ENCODE results near the gene SLC26A11. TPM values are rescaled to one million over a fixed set of nuclear protein-coding genes. Genes with fewer than 3 reads are reported as not detected.
A peak's percentile ranks its signal among the peaks of the same experiment; 100 is the strongest.

Gene SLC26A11
- 21.9 TPM for total RNA-seq

- no peaks in the 10 kb centered on the region for H3K27me3 ChIP-seq (ENCODE audit: insufficient read depth, low read length)
- H3K4me3 ChIP-seq (ENCODE audit: low read length): peak within 1 kb of the TSS; percentile 72
- H3K9me3 ChIP-seq (ENCODE audit: low read depth, low read length): no peaks in the 10 kb centered on the region
- peaks cover 18% of the 10 kb centered on the region for H3K4me1 ChIP-seq (ENCODE audit: insufficient read depth, low read length)
These were observed at the start of gene SLC26A11, which contains the start of gene SGSH for GRCh38 chr17:80220054-80220735. Gene SLC26A11, plus strand, starts transcription at chr17:80220427. Its CDS starts 1,134 bp downstream, at chr17:80221561. Gene SGSH, minus strand, starts transcription at chr17:80220333. Its CDS starts 20 bp downstream, at chr17:80220313.

GRCh38 chr17:80171681-80172080, 48.5 kb upstream of the SLC26A11 start:
- Histone ChIP-seq H3K4me3 (ENCODE audit: low read length) (no peak overlapping the region), H3K27me3 (ENCODE audit: insufficient read depth, low read length) (no peaks in the 10 kb centered on the region), H3K9me3 (ENCODE audit: low read depth, low read length) (no peaks in the 10 kb centered on the region), H3K4me1 (ENCODE audit: insufficient read depth, low read length) (no peaks in the 10 kb centered on the region)

- H3K27me3 ChIP-seq (ENCODE audit: insufficient read depth, low read length): no peaks in the 10 kb centered on the region
- H3K9me3 ChIP-seq (ENCODE audit: low read depth, low read length): no peaks in the 10 kb centered on the region
- no peaks in the 10 kb centered on the region for H3K4me1 ChIP-seq (ENCODE audit: insufficient read depth, low read length)
- no peak overlapping the region for H3K4me3 ChIP-seq (ENCODE audit: low read length)
These were observed 47.1 kb upstream of the SLC26A11 start for GRCh38 chr17:80173126-80173525.

- Histone ChIP-seq H3K4me1 (ENCODE audit: insufficient read depth, low read length) (no peaks in the 10 kb centered on the region), H3K9me3 (ENCODE audit: low read depth, low read length) (no peaks in the 10 kb centered on the region), H3K4me3 (ENCODE audit: low read length) (no peak overlapping the region), H3K27me3 (ENCODE audit: insufficient read depth, low read length) (no peaks in the 10 kb centered on the region)
These were observed 46.3 kb upstream of the SLC26A11 start for GRCh38 chr17:80173916-80174315.

GRCh38 chr17:80176757-80177156, 43.5 kb upstream of the SLC26A11 start:
- H3K27me3 ChIP-seq (ENCODE audit: insufficient read depth, low read length): no peaks in the 10 kb centered on the region
- no peaks in the 10 kb centered on the region for H3K4me1 ChIP-seq (ENCODE audit: insufficient read depth, low read length)
- H3K4me3 ChIP-seq (ENCODE audit: low read length): no peak overlapping the region
- no peaks in the 10 kb centered on the region for H3K9me3 ChIP-seq (ENCODE audit: low read depth, low read length)

- Histone ChIP-seq H3K4me1 (ENCODE audit: insufficient read depth, low read length) (no peaks in the 10 kb centered on the region), H3K27me3 (ENCODE audit: insufficient read depth, low read length) (no peaks in the 10 kb centered on the region), H3K4me3 (ENCODE audit: low read length) (no peak overlapping the region), H3K9me3 (ENCODE audit: low read depth, low read length) (no peaks in the 10 kb centered on the region)
These were observed 42.1 kb upstream of the SLC26A11 start for GRCh38 chr17:80177986-80178595.

- Histone ChIP-seq H3K4me3 (ENCODE audit: low read length) (no peak overlapping the region), H3K9me3 (ENCODE audit: low read depth, low read length) (no peaks in the 10 kb centered on the region), H3K27me3 (ENCODE audit: insufficient read depth, low read length) (no peaks in the 10 kb centered on the region), H3K4me1 (ENCODE audit: insufficient read depth, low read length) (no peaks in the 10 kb centered on the region)
These were observed 40.0 kb upstream of the SLC26A11 start for GRCh38 chr17:80180192-80180591.

GRCh38 chr17:80181431-80181830, 38.8 kb upstream of the SLC26A11 start:
- no peak overlapping the region for H3K4me3 ChIP-seq (ENCODE audit: low read length)
- H3K9me3 ChIP-seq (ENCODE audit: low read depth, low read length): no peaks in the 10 kb centered on the region
- no peaks in the 10 kb centered on the region for H3K27me3 ChIP-seq (ENCODE audit: insufficient read depth, low read length)
- no peaks in the 10 kb centered on the region for H3K4me1 ChIP-seq (ENCODE audit: insufficient read depth, low read length)

GRCh38 chr17:80182118-80182844, 37.9 kb upstream of the SLC26A11 start:
- no peak overlapping the region for H3K4me3 ChIP-seq (ENCODE audit: low read length)
- no peaks in the 10 kb centered on the region for H3K27me3 ChIP-seq (ENCODE audit: insufficient read depth, low read length)
- H3K4me1 ChIP-seq (ENCODE audit: insufficient read depth, low read length): no peaks in the 10 kb centered on the region
- no peaks in the 10 kb centered on the region for H3K9me3 ChIP-seq (ENCODE audit: low read depth, low read length)

- H3K27me3 ChIP-seq (ENCODE audit: insufficient read depth, low read length): no peaks in the 10 kb centered on the region
- no peaks in the 10 kb centered on the region for H3K4me1 ChIP-seq (ENCODE audit: insufficient read depth, low read length)
- H3K4me3 ChIP-seq (ENCODE audit: low read length): no peak overlapping the region
- H3K9me3 ChIP-seq (ENCODE audit: low read depth, low read length): no peaks in the 10 kb centered on the region
These were observed 37.4 kb upstream of the SLC26A11 start for GRCh38 chr17:80182845-80183223.

GRCh38 chr17:80183581-80184422, 36.4 kb upstream of the SLC26A11 start:
- Histone ChIP-seq H3K4me1 (ENCODE audit: insufficient read depth, low read length) (no peaks in the 10 kb centered on the region), H3K27me3 (ENCODE audit: insufficient read depth, low read length) (no peaks in the 10 kb centered on the region), H3K9me3 (ENCODE audit: low read depth, low read length) (no peaks in the 10 kb centered on the region), H3K4me3 (ENCODE audit: low read length) (no peak overlapping the region)

- Histone ChIP-seq H3K4me1 (ENCODE audit: insufficient read depth, low read length) (no peaks in the 10 kb centered on the region), H3K4me3 (ENCODE audit: low read length) (no peak overlapping the region), H3K27me3 (ENCODE audit: insufficient read depth, low read length) (no peaks in the 10 kb centered on the region), H3K9me3 (ENCODE audit: low read depth, low read length) (no peaks in the 10 kb centered on the region)
These were observed 35.9 kb upstream of the SLC26A11 start for GRCh38 chr17:80184423-80184714.

- no peaks in the 10 kb centered on the region for H3K4me1 ChIP-seq (ENCODE audit: insufficient read depth, low read length)
- H3K9me3 ChIP-seq (ENCODE audit: low read depth, low read length): no peaks in the 10 kb centered on the region
- H3K4me3 ChIP-seq (ENCODE audit: low read length): no peak overlapping the region
- H3K27me3 ChIP-seq (ENCODE audit: insufficient read depth, low read length): no peaks in the 10 kb centered on the region
These were observed 34.3 kb upstream of the SLC26A11 start for GRCh38 chr17:80185968-80186367.

- no peaks in the 10 kb centered on the region for H3K9me3 ChIP-seq (ENCODE audit: low read depth, low read length)
- H3K4me3 ChIP-seq (ENCODE audit: low read length): no peak overlapping the region
- no peaks in the 10 kb centered on the region for H3K27me3 ChIP-seq (ENCODE audit: insufficient read depth, low read length)
- H3K4me1 ChIP-seq (ENCODE audit: insufficient read depth, low read length): no peaks in the 10 kb centered on the region
These were observed 33.1 kb upstream of the SLC26A11 start for GRCh38 chr17:80187090-80187489.

GRCh38 chr17:80187515-80187941, 32.7 kb upstream of the SLC26A11 start:
- no peak overlapping the region for H3K4me3 ChIP-seq (ENCODE audit: low read length)
- H3K27me3 ChIP-seq (ENCODE audit: insufficient read depth, low read length): no peaks in the 10 kb centered on the region
- no peaks in the 10 kb centered on the region for H3K4me1 ChIP-seq (ENCODE audit: insufficient read depth, low read length)
- no peaks in the 10 kb centered on the region for H3K9me3 ChIP-seq (ENCODE audit: low read depth, low read length)
